Suprapubic skin (tissue), 4 donors: ENCODE measurements around the gene IGF2BP3. TPM values are rescaled to one million over a fixed set of nuclear protein-coding genes. Genes with fewer than 3 reads are reported as not detected.

Experiments used
- DNase-seq, 2 donors: peaks; one replicate each; pipeline ENCODE4 v3.0.0-alpha.2; 2019; ENCODE audit warnings: low spot score in 2 of 2
- H3K27ac ChIP-seq: fragments of 200-600 bp; sonication (generic); one replicate; pipeline ENCODE4 v1.5.1; 2019
- H3K27me3 ChIP-seq: fragments of 200-600 bp; sonication (generic); one replicate; pipeline ENCODE4 v1.5.1; 2019
- H3K36me3 ChIP-seq: fragments of 200-600 bp; sonication (generic); one replicate; pipeline ENCODE4 v1.5.1; 2019
- H3K4me1 ChIP-seq: fragments of 200-600 bp; sonication (generic); one replicate; pipeline ENCODE4 v1.5.1; 2019
- H3K4me3 ChIP-seq: fragments of 200-600 bp; sonication (generic); one replicate; pipeline ENCODE4 v1.5.1; 2019; ENCODE audit warnings: mild to moderate bottlenecking
- H3K9me3 ChIP-seq: fragments of 200-600 bp; sonication (generic); one replicate; pipeline ENCODE4 v1.5.1; 2019
- CTCF ChIP-seq, 2 donors: fragments of 200-600 bp in 1 of 2; fragments of 450-650 bp in 1 of 2; sonication (generic) in 1 of 2; IDR thresholded peaks; one replicate each; pipeline ENCODE4 v1.5.1; 2016 to 2019; ENCODE audit warnings: antibody characterized with exemption in 2 of 2, mild to moderate bottlenecking in 1 of 2, moderate library complexity in 1 of 2
- EP300 ChIP-seq: sonication (generic); formaldehyde crosslinking; IDR thresholded peaks from one replicate; pipeline ENCODE4 v1.6.1; 2017; ENCODE audit warnings: antibody characterized with exemption
- POLR2A ChIP-seq, 2 donors: fragments of 450-650 bp; IDR thresholded peaks; one replicate each; pipeline ENCODE4 v1.6.1; 2017; ENCODE audit warnings: antibody characterized with exemption in 2 of 2, mild to moderate bottlenecking in 2 of 2, moderate library complexity in 2 of 2
- POLR2AphosphoS5 ChIP-seq, 3 donors: sonication (generic); formaldehyde crosslinking; IDR thresholded peaks; one replicate each; pipeline ENCODE4 v1.6.1; 2017; ENCODE audit warnings: antibody characterized with exemption in 3 of 3
- WGBS: methylation state at CpG from one replicate; pipeline ENCODE4 v1.1.5; 2018; 5-methylcytosine and 5-hydroxymethylcytosine counted together
- total RNA-seq, 4 donors: library from RNA; depleted of rRNA; stranded (reverse); fragments of >200 nt; gene quantifications; one replicate each; pipeline ENCODE4 v1.1.0, GENCODE V29; 2016

The IGF2BP3 gene
- total RNA-seq, 4 donors from 2014 or later = 0.47 to 1.9 TPM; not detected in 2

DNA sequence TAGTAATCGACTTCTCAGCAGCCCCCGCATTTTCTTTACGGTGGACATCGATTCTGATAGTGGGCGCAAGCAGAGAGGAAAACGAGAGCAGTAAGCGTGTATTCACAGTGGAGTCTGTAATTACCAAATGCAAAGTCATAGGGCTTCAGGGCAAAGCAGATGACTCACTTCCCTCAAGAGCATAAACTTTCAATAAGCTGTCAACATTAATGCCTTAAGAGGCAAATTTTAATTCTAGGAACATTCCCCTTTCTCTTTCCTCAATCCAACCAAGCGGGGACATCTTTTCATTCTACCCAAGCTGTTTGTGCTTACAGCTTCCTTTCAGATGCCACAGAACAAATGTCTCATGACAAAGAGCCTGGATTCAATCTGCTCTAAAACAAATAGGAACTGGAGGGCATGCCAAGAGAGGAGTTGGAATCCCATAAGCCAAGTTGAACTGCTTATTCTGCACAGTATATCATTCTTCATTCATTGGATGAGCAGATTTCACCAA is 122.6 kb downstream of the IGF2BP3 start:
- Histone ChIP-seq H3K4me1 (no peaks in the 10 kb centered on the region), H3K27ac (no peak overlapping the region), H3K9me3 (no peaks in the 10 kb centered on the region), H3K36me3 (no peaks in the 10 kb centered on the region), H3K4me3 (no peak overlapping the region), H3K27me3 (peaks cover 2% of the 10 kb centered on the region)
- 41% methylated on average over 8 of the region's 8 CpGs for WGBS
- no peak for DNase-seq
- TF ChIP-seq POLR2AphosphoS5 (IDR thresholded peaks at IDR 0.05) (no peak), POLR2A (IDR thresholded peaks at IDR 0.05) (no peak), CTCF (IDR thresholded peaks at IDR 0.05) (no peak), EP300 (no peak)

- TF ChIP-seq POLR2AphosphoS5 (IDR thresholded peaks at IDR 0.05) = no peak
- TF ChIP-seq EP300 = no peak
- TF ChIP-seq POLR2A (IDR thresholded peaks at IDR 0.05) = no peak
- no peak for TF ChIP-seq CTCF (IDR thresholded peaks at IDR 0.05)
- peaks cover 2% of the 10 kb centered on the region for H3K27me3 ChIP-seq
Observed at GRCh38 chr7:23347033-23347681, 123.1 kb downstream of the IGF2BP3 start.

DNA sequence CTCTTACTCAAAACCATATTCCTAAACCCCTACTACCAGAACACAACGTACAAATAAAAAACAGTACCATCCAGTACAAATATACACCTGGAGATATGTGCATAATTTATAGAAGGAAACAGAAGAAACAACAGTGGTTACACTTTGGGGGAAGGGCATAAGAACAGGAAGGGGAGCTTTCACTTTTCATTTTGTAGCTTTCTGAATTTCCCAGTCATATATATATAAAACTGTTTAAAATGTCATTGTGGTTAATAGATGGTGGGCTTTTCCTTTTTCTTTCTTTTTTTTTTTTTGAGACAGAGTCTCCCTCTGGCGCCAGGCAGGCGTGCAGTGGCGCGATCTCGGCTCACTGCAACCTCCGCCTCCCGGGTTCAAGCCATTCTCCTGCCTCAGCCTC is 124.0 kb downstream of the IGF2BP3 start:
- H3K27ac ChIP-seq = no peak overlapping the region
- DNase-seq = no peak
- no peak overlapping the region for H3K4me3 ChIP-seq
- H3K9me3 ChIP-seq = no peaks in the 10 kb centered on the region
- 89% methylated on average over 8 of the region's 8 CpGs for WGBS
- no peak for TF ChIP-seq POLR2AphosphoS5 (IDR thresholded peaks at IDR 0.05)
- TF ChIP-seq POLR2A (IDR thresholded peaks at IDR 0.05) = no peak
- no peak for TF ChIP-seq EP300
- TF ChIP-seq CTCF (IDR thresholded peaks at IDR 0.05) = no peak
- H3K36me3 ChIP-seq = no peaks in the 10 kb centered on the region
- H3K27me3 ChIP-seq = no peaks in the 10 kb centered on the region
- H3K4me1 ChIP-seq = no peaks in the 10 kb centered on the region

More at GRCh38 chr7:23347033-23347681, 123.1 kb downstream of the IGF2BP3 start:
- Histone ChIP-seq H3K27ac (no peak overlapping the region), H3K4me1 (no peaks in the 10 kb centered on the region), H3K36me3 (no peaks in the 10 kb centered on the region), H3K9me3 (no peaks in the 10 kb centered on the region), H3K4me3 (no peak overlapping the region)
- DNase-seq = no peak
- WGBS = 86% methylated on average over 9 of the region's 9 CpGs

- no peak for DNase-seq
- Histone ChIP-seq H3K27me3 (no peaks in the 10 kb centered on the region), H3K36me3 (no peaks in the 10 kb centered on the region), H3K27ac (no peak overlapping the region), H3K4me1 (no peaks in the 10 kb centered on the region), H3K9me3 (no peaks in the 10 kb centered on the region), H3K4me3 (no peak overlapping the region)
- TF ChIP-seq POLR2AphosphoS5 (IDR thresholded peaks at IDR 0.05) = no peak
- TF ChIP-seq EP300 = no peak
- WGBS = 81% methylated on average over 6 of the region's 6 CpGs
Observed at GRCh38 chr7:23345601-23346000, 124.7 kb downstream of the IGF2BP3 start.

DNA sequence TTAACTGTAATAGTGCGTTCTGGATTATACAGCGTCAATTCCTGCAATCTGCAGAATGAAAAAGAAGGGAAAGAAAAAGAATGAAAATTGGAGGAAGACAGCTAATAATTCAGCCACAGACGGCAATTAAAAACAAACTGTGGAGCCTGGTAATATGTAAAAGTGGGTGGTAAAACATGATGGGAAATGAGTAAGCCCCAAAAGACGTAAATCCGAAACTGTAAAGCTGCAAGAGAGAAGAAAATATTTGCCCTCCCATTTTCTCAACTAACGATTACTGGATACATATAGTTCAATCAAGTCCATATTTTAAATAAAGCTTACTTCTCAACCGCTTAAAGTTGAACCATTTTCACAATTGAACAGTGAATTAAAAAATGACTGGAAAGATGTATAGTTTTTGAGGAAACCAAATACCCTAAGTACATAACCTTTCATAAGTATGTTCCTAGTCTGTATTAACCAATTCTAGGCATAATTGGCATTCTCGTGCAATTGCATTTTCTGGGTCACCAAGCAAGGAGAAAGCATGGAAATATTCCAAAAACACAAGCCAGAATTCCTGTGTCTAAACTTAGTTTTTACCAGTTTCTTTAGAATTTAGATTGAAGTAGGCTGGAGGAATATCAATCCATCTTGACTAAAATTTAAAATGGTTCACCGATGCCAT is 126.3 kb downstream of the IGF2BP3 start:
- H3K4me3 ChIP-seq = no peak overlapping the region

More for the DNA sequence above, 126.3 kb downstream of the IGF2BP3 start:
- Histone ChIP-seq H3K4me1 (no peaks in the 10 kb centered on the region), H3K27me3 (no peaks in the 10 kb centered on the region), H3K27ac (no peak overlapping the region), H3K9me3 (no peaks in the 10 kb centered on the region), H3K36me3 (no peaks in the 10 kb centered on the region)
- WGBS = 91% methylated on average over 9 of the region's 9 CpGs
- no peak for DNase-seq
- no peak for TF ChIP-seq POLR2AphosphoS5 (IDR thresholded peaks at IDR 0.05)
- TF ChIP-seq EP300 = no peak
- TF ChIP-seq CTCF (IDR thresholded peaks at IDR 0.05) = no peak
- no peak for TF ChIP-seq POLR2A (IDR thresholded peaks at IDR 0.05)
